HPDE6-E6E7 (cell line): ENCODE data around the gene CCDC138.

Source experiments
- DNase-seq: peaks from one replicate; pipeline ENCODE4 v3.0.0; 2011; ENCODE audit warnings: missing footprints; ENCODE audit errors: extremely low spot score

CCDC138 gene

DNA sequence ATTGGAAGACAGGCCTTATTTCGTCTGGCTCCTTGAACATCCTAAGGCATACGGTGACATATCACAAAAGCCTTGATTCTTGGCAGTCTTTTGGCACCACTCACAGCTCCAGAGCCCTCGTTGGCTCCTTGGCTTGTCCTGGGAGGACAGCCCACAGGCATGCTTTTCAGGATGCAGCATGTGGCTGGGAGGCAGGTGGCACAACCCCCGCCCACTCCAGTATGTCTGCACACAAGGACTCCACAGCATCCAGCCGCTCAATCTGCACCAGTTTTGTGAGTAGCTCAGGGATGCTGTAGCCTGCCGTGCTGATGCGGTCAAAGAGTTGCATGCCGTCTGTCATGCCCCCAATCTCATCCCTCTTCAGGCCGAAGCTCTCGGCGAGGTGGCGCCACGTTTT is 110.2 kb downstream of the CCDC138 start:
- no peak for DNase-seq

GRCh38 chr2:108898315-108899082 is 111.9 kb downstream of the CCDC138 start:
- no peak for DNase-seq

- no peak for DNase-seq
Observed at GRCh38 chr2:108904680-108905079, 118.1 kb downstream of the CCDC138 start.

GRCh38 chr2:108905176-108905575 is 118.6 kb downstream of the CCDC138 start:
- no peak for DNase-seq

DNA sequence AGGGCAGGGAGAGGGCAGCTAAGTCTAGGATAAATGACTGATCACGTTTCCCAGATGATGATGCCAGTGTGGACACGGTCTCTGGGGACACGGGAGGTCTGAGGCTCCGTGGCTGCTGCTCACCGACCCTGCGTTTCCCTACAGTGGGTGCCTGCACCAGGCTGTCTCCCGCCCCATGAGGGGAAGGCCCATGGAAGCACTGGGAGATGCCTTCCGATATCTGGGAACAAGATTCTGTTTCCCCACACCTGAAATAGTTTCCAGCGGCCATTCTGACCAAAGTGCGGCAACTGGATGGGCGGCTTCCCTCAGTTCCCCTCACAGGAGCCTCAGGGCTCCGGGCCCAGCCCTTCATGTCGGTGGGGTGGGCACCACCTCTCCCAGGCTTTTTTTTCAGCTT is 119.3 kb downstream of the CCDC138 start:
- DNase-seq, result no peak

DNA sequence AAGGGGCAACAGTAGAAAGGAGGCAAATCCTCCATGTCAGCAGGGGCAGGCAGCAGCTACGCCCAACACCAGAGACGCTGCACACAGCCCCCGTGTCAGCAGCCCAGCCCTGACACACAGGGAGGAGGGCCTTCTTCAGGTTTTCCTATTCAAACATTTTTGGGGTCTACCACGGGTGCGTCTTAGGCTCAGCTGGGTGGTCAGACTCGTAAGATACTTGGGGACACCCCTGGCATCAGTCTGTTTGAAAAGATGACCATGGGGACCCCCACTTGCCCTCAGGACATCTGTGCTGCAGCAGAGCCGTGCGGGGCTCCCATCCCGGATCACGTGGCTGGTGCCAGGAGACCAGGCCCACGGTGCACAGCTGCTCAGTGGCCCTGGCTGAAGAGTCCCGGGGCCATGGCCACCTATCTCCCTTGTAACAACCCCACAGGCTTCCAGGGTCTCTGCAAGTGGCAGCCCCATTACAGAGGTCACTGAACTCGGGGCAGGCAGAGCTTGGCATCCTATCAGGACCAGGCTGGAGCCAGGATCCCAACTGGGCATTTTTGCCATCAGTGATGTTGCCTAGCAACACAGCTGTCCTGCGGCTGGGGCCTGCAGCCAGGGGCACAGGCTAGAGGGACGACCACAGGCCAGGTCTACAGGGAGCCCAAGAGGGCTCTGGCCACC is 120.0 kb downstream of the CCDC138 start:
- no peak for DNase-seq

- DNase-seq, result no peak
Observed at GRCh38 chr2:108907822-108908712, 121.5 kb downstream of the CCDC138 start.

DNA sequence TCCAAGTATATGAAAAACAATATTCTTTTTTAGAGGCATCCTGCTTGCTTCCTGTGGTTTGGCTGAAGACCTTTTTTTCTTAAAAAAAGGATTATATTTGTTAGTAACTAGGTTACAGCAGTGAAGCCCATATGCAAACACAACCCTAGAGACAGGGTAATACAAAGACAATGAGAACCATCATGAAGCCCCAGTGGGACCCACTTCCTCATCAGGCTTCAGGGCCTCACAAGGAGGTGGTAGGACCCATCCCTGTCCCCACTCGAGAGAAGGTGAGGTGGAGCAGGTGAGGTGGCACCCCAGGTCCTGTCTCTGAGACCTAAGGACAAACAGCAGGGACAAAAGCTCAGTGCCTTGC is 122.1 kb downstream of the CCDC138 start:
- no peak for DNase-seq

GRCh38 chr2:108909275-108909823 is 122.8 kb downstream of the CCDC138 start:
- DNase-seq, result no peak

DNA sequence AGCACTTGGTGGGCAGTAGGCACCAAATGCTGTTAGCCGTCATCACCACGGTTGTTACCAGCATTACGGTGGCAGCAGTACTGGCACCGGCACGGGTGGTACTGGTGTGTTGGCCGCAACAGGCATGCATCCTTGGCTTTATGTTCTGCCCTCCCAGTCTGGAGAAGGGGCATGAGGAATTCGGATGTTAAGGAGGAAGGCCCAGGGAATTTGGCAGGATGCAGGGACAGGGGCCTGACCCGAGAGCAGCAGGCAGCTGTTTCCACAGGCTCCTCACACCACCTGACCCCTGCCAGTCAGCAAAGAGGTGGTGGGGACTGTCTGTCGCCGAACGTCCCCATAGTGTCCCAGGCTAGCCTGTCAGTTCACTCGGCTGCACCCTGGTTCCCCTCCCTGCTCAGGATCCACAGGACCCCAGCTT is 123.5 kb downstream of the CCDC138 start:
- DNase-seq, result no peak

DNA sequence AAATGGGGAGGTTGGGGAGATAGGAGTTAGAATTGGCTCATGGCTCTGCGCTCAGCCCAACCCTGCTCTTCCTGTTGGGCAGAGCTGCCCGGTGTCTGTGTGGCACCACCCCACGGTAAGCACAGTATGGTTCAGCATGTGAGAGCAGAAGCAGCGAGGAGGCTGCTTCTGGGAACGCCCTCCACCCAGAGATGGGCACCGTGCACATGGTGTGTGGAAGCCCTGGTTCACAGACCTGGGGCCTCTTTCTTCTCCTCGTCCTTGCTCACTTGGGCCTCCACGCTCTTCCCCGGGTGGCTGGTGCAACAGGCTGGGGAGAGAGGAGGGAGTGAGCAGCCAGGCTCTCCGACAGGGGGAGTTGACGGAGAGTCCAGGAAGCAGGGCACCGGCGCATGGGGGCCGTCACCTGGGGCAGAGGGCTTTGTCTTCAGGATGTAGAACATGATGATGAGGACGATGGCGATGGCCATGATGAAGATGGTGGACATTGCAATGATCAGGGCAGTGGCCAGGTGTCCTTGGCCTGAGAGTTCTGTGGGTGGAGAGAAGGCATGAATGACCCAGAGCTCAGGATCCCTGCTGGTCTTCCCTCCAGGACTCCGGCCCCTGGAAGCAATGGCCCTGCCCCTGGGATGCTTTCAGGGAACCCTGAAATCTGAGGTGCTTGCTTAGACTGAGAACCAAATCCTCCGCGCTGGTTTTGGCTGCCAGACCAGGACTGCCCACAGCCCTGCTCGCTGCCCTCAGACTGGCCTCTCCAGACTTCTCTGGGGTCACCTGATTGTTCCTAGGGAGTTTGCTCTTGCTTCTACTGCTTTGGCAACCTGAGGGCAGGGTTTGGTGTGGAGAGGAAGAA is 124.2 kb downstream of the CCDC138 start:
- DNase-seq, result no peak

DNA sequence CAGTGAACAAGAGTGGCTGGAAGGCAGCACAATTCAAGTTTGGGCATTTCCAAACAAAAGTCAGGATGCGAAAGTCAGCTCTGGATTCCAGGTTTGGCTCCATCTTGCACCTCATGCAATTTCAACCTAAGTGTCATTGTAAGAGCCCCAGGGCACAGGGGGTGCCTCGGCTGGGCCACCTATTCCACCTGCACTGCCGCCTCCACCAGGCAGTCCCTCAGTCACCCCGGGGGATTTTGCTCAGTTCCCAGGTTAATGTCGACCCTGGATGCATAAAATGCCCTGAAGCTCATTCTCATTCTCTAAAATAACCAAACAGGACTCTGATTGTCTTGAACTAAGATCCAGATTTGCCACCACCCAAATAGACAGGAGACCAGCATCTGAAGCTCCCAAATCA is 124.8 kb downstream of the CCDC138 start:
- no peak for DNase-seq

DNA sequence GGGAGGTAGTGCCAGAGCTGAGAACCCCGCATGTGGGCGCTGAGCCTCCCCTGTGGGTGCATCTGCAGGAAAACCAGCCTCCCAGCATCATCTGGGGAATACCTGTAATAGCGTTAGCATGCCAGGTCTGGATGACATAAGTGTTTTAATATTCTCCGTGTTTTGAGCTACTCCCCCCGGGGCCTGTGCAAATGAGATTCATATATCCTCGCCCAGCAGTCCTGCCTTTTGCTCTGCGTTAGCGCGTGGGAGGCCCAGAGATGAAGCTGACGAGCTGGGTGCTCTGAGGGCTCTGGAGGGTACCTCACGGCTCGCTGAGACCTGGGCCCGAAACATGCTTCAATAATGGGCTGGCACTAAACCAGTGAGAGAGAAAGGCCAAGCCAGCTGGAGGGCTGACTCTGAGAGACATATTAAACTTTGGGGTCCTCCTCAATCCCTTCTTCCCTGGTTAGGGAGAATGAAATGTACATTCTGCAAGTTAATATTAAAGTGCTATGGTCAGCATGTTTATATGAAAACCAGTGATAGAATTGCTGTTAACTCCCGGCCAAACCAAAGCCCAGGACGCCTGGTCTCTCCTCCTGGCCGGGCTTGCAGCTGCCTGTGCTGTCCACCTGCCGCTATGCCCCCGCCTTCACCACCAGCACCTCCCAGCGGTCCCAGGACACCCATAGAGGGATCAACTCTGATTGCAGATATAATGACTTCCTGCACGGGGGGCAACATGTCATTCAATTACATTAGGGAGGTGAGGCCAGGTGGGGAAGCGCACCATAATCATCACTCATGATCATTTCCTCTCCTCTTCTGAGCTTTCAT is 125.4 kb downstream of the CCDC138 start:
- DNase-seq, result no peak

DNA sequence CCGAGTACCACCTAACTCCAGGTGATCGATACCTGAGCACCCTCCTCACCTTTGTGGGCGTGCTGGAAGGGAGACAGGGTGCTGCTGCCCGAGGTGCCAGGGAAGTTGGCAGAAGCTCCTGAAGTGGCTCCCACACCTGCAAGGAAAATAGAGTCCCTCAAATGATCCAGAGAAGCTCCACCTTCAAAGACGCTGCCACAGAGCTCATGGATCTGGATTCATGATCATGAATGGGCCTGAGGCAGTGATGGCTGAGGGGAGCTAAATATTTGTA is 126.0 kb downstream of the CCDC138 start:
- DNase-seq, result no peak

- no peak for DNase-seq
Observed at GRCh38 chr2:108916122-108916795, 129.7 kb downstream of the CCDC138 start.

GRCh38 chr2:108916796-108917421 is 130.3 kb downstream of the CCDC138 start:
- DNase-seq, result no peak

- no peak for DNase-seq
Observed at GRCh38 chr2:108917526-108917925, 131.0 kb downstream of the CCDC138 start.

DNA sequence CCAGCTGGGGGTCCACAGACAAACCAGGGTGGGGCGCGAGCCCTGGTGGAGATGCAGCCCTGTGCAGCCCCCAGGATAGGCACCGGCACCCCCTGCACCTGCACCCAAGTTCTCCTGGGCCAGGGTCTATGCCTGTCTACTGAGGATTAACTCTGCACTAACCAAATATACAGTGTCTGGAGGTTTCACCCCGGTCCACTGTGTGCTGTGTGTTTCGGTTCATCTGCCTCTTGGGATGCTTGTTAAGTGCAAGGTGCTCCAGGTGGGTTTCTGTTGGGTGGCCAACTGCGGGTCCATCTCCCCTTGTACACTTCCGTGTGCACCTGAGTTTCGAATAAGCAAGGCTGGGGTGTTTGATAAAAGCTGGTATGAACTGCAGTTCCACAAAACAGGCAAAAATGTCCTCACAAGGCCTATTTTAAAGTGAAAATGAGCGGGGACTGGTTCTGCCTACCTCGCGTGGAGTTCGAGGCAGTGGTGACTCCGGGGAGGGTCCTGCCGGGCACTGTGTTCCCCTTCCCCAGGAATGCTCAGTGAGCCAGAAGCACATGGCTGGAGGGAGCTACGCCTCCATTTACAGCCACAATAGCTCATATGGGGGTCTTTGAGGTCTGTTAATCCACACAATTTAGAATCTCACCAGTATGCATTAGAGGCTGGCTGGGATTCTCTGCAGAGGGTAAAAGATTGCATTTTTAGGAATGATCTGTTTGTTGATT is 131.7 kb downstream of the CCDC138 start:
- DNase-seq, result no peak

GRCh38 chr2:108918941-108919341 is 132.4 kb downstream of the CCDC138 start:
- no peak for DNase-seq
